SK-N-SH (cell line): Measurements from ENCODE around the gene POU2F3.

Experiments
- FOXM1 ChIP-seq: IDR thresholded peaks from 2 replicates; pipeline ENCODE4 v1.4.0; 2012; ENCODE audit warnings: low read depth, mild to moderate bottlenecking
- RAD21 ChIP-seq: IDR thresholded peaks from 2 replicates; pipeline ENCODE4 v1.6.1; 2012; ENCODE audit warnings: mild to moderate bottlenecking, low read length
- RFX5 ChIP-seq: IDR thresholded peaks from 2 replicates; pipeline ENCODE4 v1.6.1; 2012; ENCODE audit warnings: mild to moderate bottlenecking, improper control_type of control experiment, low read length
- TF ChIP-seq, protein P1 (sequence below): fragments of 200-600 bp; sonication (generic); IDR thresholded peaks from 2 replicates; pipeline ENCODE4 v1.6.1; 2017; ENCODE audit warnings: antibody characterized with exemption, mild to moderate bottlenecking, moderate library complexity

DNA sequence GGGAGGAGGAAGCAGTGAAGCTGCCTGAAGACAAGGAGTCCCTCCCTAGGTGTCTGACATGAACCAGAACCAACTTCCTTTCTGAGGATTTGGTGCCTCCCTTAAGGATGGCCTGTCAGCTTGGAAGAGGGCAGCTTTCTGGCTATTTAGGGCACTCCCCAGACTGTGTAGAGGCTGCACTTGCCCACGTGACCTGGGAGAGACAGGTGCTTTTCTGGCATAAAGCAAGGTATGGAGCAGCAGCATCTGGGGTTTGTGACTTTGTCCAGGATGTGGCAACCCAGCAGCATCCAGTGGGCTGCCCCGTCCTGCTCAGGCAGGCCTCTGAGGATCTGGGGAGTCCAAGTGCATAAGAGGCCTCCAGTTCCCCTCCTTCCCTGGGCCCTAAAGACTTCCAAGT is 43.2 kb downstream of the POU2F3 start:
- TF ChIP-seq RAD21 (no peak), FOXM1 (no peak), RFX5 (no peak)
- TF ChIP-seq, protein P1, sequence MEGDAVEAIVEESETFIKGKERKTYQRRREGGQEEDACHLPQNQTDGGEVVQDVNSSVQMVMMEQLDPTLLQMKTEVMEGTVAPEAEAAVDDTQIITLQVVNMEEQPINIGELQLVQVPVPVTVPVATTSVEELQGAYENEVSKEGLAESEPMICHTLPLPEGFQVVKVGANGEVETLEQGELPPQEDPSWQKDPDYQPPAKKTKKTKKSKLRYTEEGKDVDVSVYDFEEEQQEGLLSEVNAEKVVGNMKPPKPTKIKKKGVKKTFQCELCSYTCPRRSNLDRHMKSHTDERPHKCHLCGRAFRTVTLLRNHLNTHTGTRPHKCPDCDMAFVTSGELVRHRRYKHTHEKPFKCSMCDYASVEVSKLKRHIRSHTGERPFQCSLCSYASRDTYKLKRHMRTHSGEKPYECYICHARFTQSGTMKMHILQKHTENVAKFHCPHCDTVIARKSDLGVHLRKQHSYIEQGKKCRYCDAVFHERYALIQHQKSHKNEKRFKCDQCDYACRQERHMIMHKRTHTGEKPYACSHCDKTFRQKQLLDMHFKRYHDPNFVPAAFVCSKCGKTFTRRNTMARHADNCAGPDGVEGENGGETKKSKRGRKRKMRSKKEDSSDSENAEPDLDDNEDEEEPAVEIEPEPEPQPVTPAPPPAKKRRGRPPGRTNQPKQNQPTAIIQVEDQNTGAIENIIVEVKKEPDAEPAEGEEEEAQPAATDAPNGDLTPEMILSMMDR = no peak
